IPS-NIHi7 (cell line): ENCODE results near the gene LRMDA.

ENCODE experiments used
- DNase-seq: peaks from one replicate; pipeline ENCODE4 v3.0.0; 2012; ENCODE audit warnings: mixed read lengths; ENCODE audit errors: extremely low spot score

LRMDA gene

GRCh38 chr10:75431180-75432111, at the start of gene LRMDA:
LRMDA (plus strand) TSS chr10:75431624.
- no peak for DNase-seq

GRCh38 chr10:75386128-75386527, 45.3 kb upstream of the LRMDA start:
- no peak for DNase-seq

GRCh38 chr10:75388082-75388481, 43.3 kb upstream of the LRMDA start:
- DNase-seq, result no peak

GRCh38 chr10:75390178-75390577, 41.2 kb upstream of the LRMDA start:
- DNase-seq, result no peak

GRCh38 chr10:75392271-75392670, 39.2 kb upstream of the LRMDA start:
- DNase-seq, result no peak

GRCh38 chr10:75392744-75393143, 38.7 kb upstream of the LRMDA start:
- no peak for DNase-seq

GRCh38 chr10:75394221-75394620, 37.2 kb upstream of the LRMDA start:
- DNase-seq, result no peak

GRCh38 chr10:75395066-75395931, 36.1 kb upstream of the LRMDA start:
- DNase-seq, result peak; percentile 91

- no peak for DNase-seq
These were observed 35.3 kb upstream of the LRMDA start for GRCh38 chr10:75395932-75396630.

- peak; percentile 65 for DNase-seq
These were observed 34.6 kb upstream of the LRMDA start for GRCh38 chr10:75396631-75397495.

- DNase-seq, result no peak
These were observed 33.8 kb upstream of the LRMDA start for GRCh38 chr10:75397496-75398199.

GRCh38 chr10:75398200-75398691, 33.2 kb upstream of the LRMDA start:
- DNase-seq, result no peak

- DNase-seq, result no peak
These were observed 32.5 kb upstream of the LRMDA start for GRCh38 chr10:75398692-75399460.

- peak; percentile 58 for DNase-seq
These were observed 31.8 kb upstream of the LRMDA start for GRCh38 chr10:75399461-75400162.

- DNase-seq, result no peak
These were observed 31.2 kb upstream of the LRMDA start for GRCh38 chr10:75400163-75400770.

GRCh38 chr10:75400771-75401568, 30.5 kb upstream of the LRMDA start:
- no peak for DNase-seq
